GM18511 (cell line): ENCODE results near the gene VWA3B.
"Not testable (repeated sequence)": the region's sequence is repeated elsewhere in the genome, so short reads cannot be mapped to it uniquely, and the experiment has no call there.

Experiments used
- ATAC-seq: cut with Tn5 transposase; IDR thresholded peaks from one replicate; pipeline ENCODE4 v1.9.1; 2021; ENCODE audit warnings: mild to moderate bottlenecking, moderate library complexity; ENCODE audit not compliant: unreplicated experiment

The VWA3B gene

GRCh38 chr2:98087447-98088020 is 567 bp downstream of the VWA3B start:
- ATAC-seq, result no peak

- ATAC-seq, result no peak
Observed at GRCh38 chr2:98088261-98088660, 1.3 kb downstream of the VWA3B start.

- ATAC-seq, result no peak
Observed at GRCh38 chr2:98089941-98090340, 3.0 kb downstream of the VWA3B start.

- no peak for ATAC-seq
Observed at GRCh38 chr2:98090951-98091350, 4.0 kb downstream of the VWA3B start.

GRCh38 chr2:98091738-98092137 is 4.8 kb downstream of the VWA3B start:
- ATAC-seq, result no peak

- no peak for ATAC-seq
Observed at GRCh38 chr2:98093146-98093545, 6.2 kb downstream of the VWA3B start.

GRCh38 chr2:98093611-98094010 is 6.6 kb downstream of the VWA3B start:
- no peak for ATAC-seq

- no peak for ATAC-seq
Observed at GRCh38 chr2:98099939-98100743, 13.2 kb downstream of the VWA3B start.

- ATAC-seq, result not testable (repeated sequence)
Observed at GRCh38 chr2:98102315-98102714, 15.3 kb downstream of the VWA3B start.

GRCh38 chr2:98102878-98103277 is 15.9 kb downstream of the VWA3B start:
- no peak for ATAC-seq

GRCh38 chr2:98108110-98108509 is 21.1 kb downstream of the VWA3B start:
- ATAC-seq, result no peak

GRCh38 chr2:98110741-98111140 is 23.8 kb downstream of the VWA3B start:
- no peak for ATAC-seq

- ATAC-seq, result no peak
Observed at GRCh38 chr2:98114643-98115330, 27.8 kb downstream of the VWA3B start.

- ATAC-seq, result no peak
Observed at GRCh38 chr2:98118161-98118560, 31.2 kb downstream of the VWA3B start.

- ATAC-seq, result no peak
Observed at GRCh38 chr2:98118852-98119251, 31.9 kb downstream of the VWA3B start.

- no peak for ATAC-seq
Observed at GRCh38 chr2:98121149-98121548, 34.2 kb downstream of the VWA3B start.

GRCh38 chr2:98122524-98122923 is 35.6 kb downstream of the VWA3B start:
- no peak for ATAC-seq

GRCh38 chr2:98123286-98123685 is 36.3 kb downstream of the VWA3B start:
- no peak for ATAC-seq

- ATAC-seq, result no peak
Observed at GRCh38 chr2:98126061-98126460, 39.1 kb downstream of the VWA3B start.

- no peak for ATAC-seq
Observed at GRCh38 chr2:98127229-98127989, 40.4 kb downstream of the VWA3B start.

GRCh38 chr2:98128556-98129109 is 41.7 kb downstream of the VWA3B start:
- ATAC-seq, result no peak
